ENCODE data around the gene TTC39B. TPM values are rescaled to one million over a fixed set of nuclear protein-coding genes. Genes with fewer than 3 reads are reported as not detected.

Gene TTC39B
- total and polyA plus RNA-seq, 2 donors (not counting 3 experiments of a cell fraction or from before 2014, with no cell fraction given): 1.0 to 5.4 TPM

GRCh38 chr9:15158064-15158463 lies 149.0 kb downstream of the TTC39B start:
- H3K9ac ChIP-seq (replicated peaks; ENCODE audit: extremely low read depth, insufficient read depth, low read length): no peak overlapping the region
- intact Hi-C loops (cut with micrococcal nuclease) (loop anchor here (5.0 kb wide), 2 partner anchors 54 to 264 kb away; partner anchors contain the start of gene SNAPC3), dilution Hi-C loops (cut with MboI; ENCODE audit: extremely low pct_ligation_motif_present, low sequenced_read_pairs) (no loop called here)
- no peak for FAIRE-seq
- H4K20me1 ChIP-seq (replicated peaks; ENCODE audit: control insufficient read depth, extremely low read depth, insufficient read depth, low read length): no peaks in the 10 kb centered on the region
- no peaks in the 10 kb centered on the region for H3K9me1 ChIP-seq (replicated peaks; ENCODE audit: control insufficient read depth, extremely low read depth, insufficient read depth, low read length)
- ChIA-PET POLR2A (no interaction called here), CTCF (interaction anchor here (1.7 kb wide), 1 partner anchor 12 kb away, joined by 3 read pairs; no protein-coding TSS in a partner anchor)
- no peaks in the 10 kb centered on the region for H3K9me3 ChIP-seq (replicated peaks; ENCODE audit: control insufficient read depth, insufficient read depth, low read length)
- H2AFZ ChIP-seq (ENCODE audit: low read depth, low read length): no peak overlapping the region
- DNase-seq (ENCODE audit: low read depth, low spot score): no peak
- no peaks in the 10 kb centered on the region for H3K79me2 ChIP-seq (ENCODE audit: control insufficient read depth, insufficient read depth, low read length)
- TF ChIP-seq JUN (IDR thresholded peaks at IDR 0.05; ENCODE audit: borderline replicate concordance, insufficient read depth, insufficient read length, low read depth): no peak
- no peak for TF ChIP-seq CTCF (IDR thresholded peaks at IDR 0.05; ENCODE audit: extremely low read depth in 1 of 2, insufficient read depth in 1 of 2, low read depth in 1 of 2, low read length in 2 of 2)
- TF ChIP-seq GATA2 (IDR thresholded peaks at IDR 0.05; ENCODE audit: insufficient read depth, insufficient read length, low read depth, low read length): no peak
- TF ChIP-seq POLR2AphosphoS5 (IDR thresholded peaks at IDR 0.05; ENCODE audit: insufficient read depth, low read depth, low read length): no peak
- no peak for TF ChIP-seq MAX (IDR thresholded peaks at IDR 0.05; ENCODE audit: insufficient read depth, insufficient read length)
- no peak for TF ChIP-seq EZH2 (IDR thresholded peaks at IDR 0.05; ENCODE audit: borderline replicate concordance, low read depth, low read length, severe bottlenecking)
- no peak for TF ChIP-seq FOS (IDR thresholded peaks at IDR 0.05; ENCODE audit: borderline replicate concordance, insufficient read depth, low read length)
- no peak for TF ChIP-seq POLR2A (IDR thresholded peaks at IDR 0.05; ENCODE audit: low read depth, low read length)
- no peak for TF ChIP-seq MYC (IDR thresholded peaks at IDR 0.05; ENCODE audit: low read depth, low read length)
- BruUV-seq (replicated peaks): no TSS peak
- no peaks in the 10 kb centered on the region for H3K36me3 ChIP-seq (ENCODE audit: control insufficient read depth in 2 of 2, extremely low read depth in 1 of 2, insufficient read depth in 2 of 2, low read length in 2 of 2)
- H3K27ac ChIP-seq (ENCODE audit: insufficient read depth, low read depth, low read length): no peak overlapping the region
- no peaks in the 10 kb centered on the region for H3K27me3 ChIP-seq (ENCODE audit: control insufficient read depth in 2 of 2, insufficient read depth in 2 of 2, low read length in 2 of 2)
- H3K4me2 ChIP-seq (ENCODE audit: insufficient read depth, low read length): no peak overlapping the region
- H3K4me3 ChIP-seq (replicated peaks in 1 of 3; ENCODE audit: insufficient read depth in 1 of 3, low read depth in 1 of 3, low read length in 3 of 3): no peak overlapping the region
- H3K4me1 ChIP-seq (ENCODE audit: control insufficient read depth, extremely low read depth, insufficient read depth, low read length): peaks cover 31% of the 10 kb centered on the region

Data from endothelial cell of umbilical vein (primary cell).